ENCODE results near the gene TPRA1. TPM values are rescaled to one million over a fixed set of nuclear protein-coding genes. Genes with fewer than 3 reads are reported as not detected.

The TPRA1 gene
- total RNA-seq, 1 experiment from 2014 or later: 20.2 TPM

DNA sequence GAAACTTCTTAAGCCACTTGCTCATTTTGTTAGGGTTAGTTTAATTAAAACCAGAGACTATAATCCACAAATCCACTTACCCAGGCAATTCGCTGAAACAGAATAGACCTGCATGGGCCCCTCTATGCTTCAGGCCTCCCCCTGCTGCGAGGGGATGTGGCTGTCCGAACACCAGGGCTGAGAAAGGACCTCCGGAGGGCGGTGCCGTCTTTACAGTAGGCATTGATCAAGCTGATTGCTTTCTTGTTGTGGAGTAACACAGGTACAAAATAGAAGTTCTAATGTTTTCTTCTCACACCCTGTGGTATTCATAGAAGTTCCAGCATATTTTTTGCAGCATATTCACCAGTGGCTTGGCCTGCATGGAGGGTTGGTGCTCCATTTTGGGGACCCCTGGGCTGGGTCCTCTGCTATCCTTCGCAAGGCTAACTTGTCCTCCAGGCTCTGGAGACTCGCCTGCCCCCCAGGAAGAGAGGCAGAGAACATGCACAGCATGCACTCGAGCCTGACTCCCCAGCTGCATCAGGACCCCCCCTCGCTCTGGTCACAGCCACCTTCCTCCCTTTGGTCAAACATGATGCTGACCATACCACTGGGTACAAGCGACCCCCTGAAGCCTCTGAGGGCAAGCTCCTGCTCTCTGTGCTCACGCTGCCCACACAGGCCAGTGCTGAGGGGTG lies 55.3 kb downstream of the TPRA1 start:
- Histone ChIP-seq H3K4me3 (ENCODE audit: low read depth, low read length, poor library complexity, severe bottlenecking) (no peak overlapping the region), H3K9me3 (ENCODE audit: low read depth, low read length, poor library complexity, severe bottlenecking) (no peaks in the 10 kb centered on the region), H3K27ac (ENCODE audit: low read depth, low read length, poor library complexity, severe bottlenecking) (no peak overlapping the region), H3K4me1 (ENCODE audit: insufficient read depth, low read length, poor library complexity, severe bottlenecking) (no peaks in the 10 kb centered on the region), H3K36me3 (ENCODE audit: insufficient read depth, low read length, poor library complexity, severe bottlenecking) (no peaks in the 10 kb centered on the region), H3K27me3 (replicated peaks; ENCODE audit: insufficient read depth, low read depth, low read length, poor library complexity) (peaks cover 4% of the 10 kb centered on the region)
- no peak for DNase-seq (ENCODE audit: low spot score)
- TF ChIP-seq, protein P1, sequence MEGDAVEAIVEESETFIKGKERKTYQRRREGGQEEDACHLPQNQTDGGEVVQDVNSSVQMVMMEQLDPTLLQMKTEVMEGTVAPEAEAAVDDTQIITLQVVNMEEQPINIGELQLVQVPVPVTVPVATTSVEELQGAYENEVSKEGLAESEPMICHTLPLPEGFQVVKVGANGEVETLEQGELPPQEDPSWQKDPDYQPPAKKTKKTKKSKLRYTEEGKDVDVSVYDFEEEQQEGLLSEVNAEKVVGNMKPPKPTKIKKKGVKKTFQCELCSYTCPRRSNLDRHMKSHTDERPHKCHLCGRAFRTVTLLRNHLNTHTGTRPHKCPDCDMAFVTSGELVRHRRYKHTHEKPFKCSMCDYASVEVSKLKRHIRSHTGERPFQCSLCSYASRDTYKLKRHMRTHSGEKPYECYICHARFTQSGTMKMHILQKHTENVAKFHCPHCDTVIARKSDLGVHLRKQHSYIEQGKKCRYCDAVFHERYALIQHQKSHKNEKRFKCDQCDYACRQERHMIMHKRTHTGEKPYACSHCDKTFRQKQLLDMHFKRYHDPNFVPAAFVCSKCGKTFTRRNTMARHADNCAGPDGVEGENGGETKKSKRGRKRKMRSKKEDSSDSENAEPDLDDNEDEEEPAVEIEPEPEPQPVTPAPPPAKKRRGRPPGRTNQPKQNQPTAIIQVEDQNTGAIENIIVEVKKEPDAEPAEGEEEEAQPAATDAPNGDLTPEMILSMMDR (conservative IDR thresholded peaks at IDR 0.05; ENCODE audit: low read depth, low read length): no peak
- no peak for TF ChIP-seq EZH2 (IDR thresholded peaks at IDR 0.05; ENCODE audit: borderline replicate concordance, low read depth, low read length, poor library complexity, severe bottlenecking)
- intact Hi-C loops (cut with micrococcal nuclease; ENCODE audit: unreplicated experiment): no loop called here
- no TSS peak for BruUV-seq (replicated peaks)
- ChIA-PET CTCF (no interaction called here), POLR2A (ENCODE audit: low non-redundant PET) (interaction anchor here (0.6 kb wide), 1 partner anchor 1689 kb away, joined by 17 read pairs; no protein-coding TSS in a partner anchor)

DNA sequence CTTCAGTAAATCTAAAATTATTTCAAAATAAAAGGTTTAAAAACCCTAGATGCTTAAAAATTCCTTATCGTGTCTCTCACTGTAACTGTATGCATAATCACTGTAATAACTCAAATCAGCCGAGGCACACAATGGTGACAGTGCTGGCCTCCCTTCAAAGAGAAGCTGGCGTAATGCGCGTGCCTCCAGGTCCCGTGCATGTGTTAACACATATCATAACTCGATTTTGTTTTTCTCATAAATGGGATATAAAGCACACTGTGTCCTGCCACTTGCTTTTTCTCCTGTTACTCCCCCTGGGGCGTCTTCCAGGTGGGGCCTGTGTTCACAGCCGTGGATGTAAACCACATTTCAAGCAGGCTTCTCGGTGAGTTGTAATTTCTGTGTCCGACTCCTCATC lies 56.0 kb downstream of the TPRA1 start:
- BruUV-seq (replicated peaks): no TSS peak
- intact Hi-C loops (cut with micrococcal nuclease; ENCODE audit: unreplicated experiment): no loop called here
- no peak overlapping the region for H3K27ac ChIP-seq (ENCODE audit: low read depth, low read length, poor library complexity, severe bottlenecking)
- H3K4me1 ChIP-seq (ENCODE audit: insufficient read depth, low read length, poor library complexity, severe bottlenecking): no peaks in the 10 kb centered on the region
- CTCF ChIA-PET: no interaction called here
- H3K4me3 ChIP-seq (ENCODE audit: low read depth, low read length, poor library complexity, severe bottlenecking): no peak overlapping the region
- H3K9me3 ChIP-seq (ENCODE audit: low read depth, low read length, poor library complexity, severe bottlenecking): no peaks in the 10 kb centered on the region
- POLR2A ChIA-PET (ENCODE audit: low non-redundant PET): interaction anchor here (0.6 kb wide), 1 partner anchor 1690 kb away, joined by 17 read pairs; no protein-coding TSS in a partner anchor
- no peak for DNase-seq (ENCODE audit: low spot score)
- no peaks in the 10 kb centered on the region for H3K36me3 ChIP-seq (ENCODE audit: insufficient read depth, low read length, poor library complexity, severe bottlenecking)
- H3K27me3 ChIP-seq (replicated peaks; ENCODE audit: insufficient read depth, low read depth, low read length, poor library complexity): peaks cover 4% of the 10 kb centered on the region
- TF ChIP-seq, protein P1 (conservative IDR thresholded peaks at IDR 0.05; ENCODE audit: low read depth, low read length): no peak

DNA sequence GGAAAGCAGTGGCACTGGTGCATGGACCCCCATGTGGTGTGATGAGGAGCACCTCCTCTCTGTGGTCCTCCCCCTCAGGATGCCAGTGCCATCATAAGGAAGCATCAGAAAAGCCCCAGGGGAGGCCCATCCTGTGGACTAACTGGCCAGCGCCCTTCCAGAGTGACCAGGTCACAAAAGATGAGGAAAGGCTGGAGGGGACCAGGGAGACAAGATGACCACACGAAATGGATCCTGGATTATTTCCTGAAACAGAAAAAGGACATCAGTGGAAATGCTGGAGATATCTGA lies 56.4 kb downstream of the TPRA1 start:
- Histone ChIP-seq H3K4me3 (ENCODE audit: low read depth, low read length, poor library complexity, severe bottlenecking) (no peak overlapping the region), H3K4me1 (ENCODE audit: insufficient read depth, low read length, poor library complexity, severe bottlenecking) (no peaks in the 10 kb centered on the region), H3K36me3 (ENCODE audit: insufficient read depth, low read length, poor library complexity, severe bottlenecking) (no peaks in the 10 kb centered on the region), H3K9me3 (ENCODE audit: low read depth, low read length, poor library complexity, severe bottlenecking) (no peaks in the 10 kb centered on the region), H3K27ac (ENCODE audit: low read depth, low read length, poor library complexity, severe bottlenecking) (no peak overlapping the region), H3K27me3 (replicated peaks; ENCODE audit: insufficient read depth, low read depth, low read length, poor library complexity) (no peaks in the 10 kb centered on the region)
- CTCF ChIA-PET: no interaction called here
- TF ChIP-seq, protein P1 (conservative IDR thresholded peaks at IDR 0.05; ENCODE audit: low read depth, low read length): no peak
- no peak for TF ChIP-seq EZH2 (IDR thresholded peaks at IDR 0.05; ENCODE audit: borderline replicate concordance, low read depth, low read length, poor library complexity, severe bottlenecking)
- no peak for DNase-seq (ENCODE audit: low spot score)
- intact Hi-C loops (cut with micrococcal nuclease; ENCODE audit: unreplicated experiment): no loop called here
- POLR2A ChIA-PET (ENCODE audit: low non-redundant PET): no interaction called here
- no TSS peak for BruUV-seq (replicated peaks)

Data from A673 (cell line).